Measurements from ENCODE around the gene KNTC1. TPM values are rescaled to one million over a fixed set of nuclear protein-coding genes. Genes with fewer than 3 reads are reported as not detected.
"Not testable (repeated sequence)": the region's sequence is repeated elsewhere in the genome, so short reads cannot be mapped to it uniquely, and the experiment has no call there.

The KNTC1 gene
- total RNA-seq, 1 donor from 2014 or later, result 61.2 TPM

DNA sequence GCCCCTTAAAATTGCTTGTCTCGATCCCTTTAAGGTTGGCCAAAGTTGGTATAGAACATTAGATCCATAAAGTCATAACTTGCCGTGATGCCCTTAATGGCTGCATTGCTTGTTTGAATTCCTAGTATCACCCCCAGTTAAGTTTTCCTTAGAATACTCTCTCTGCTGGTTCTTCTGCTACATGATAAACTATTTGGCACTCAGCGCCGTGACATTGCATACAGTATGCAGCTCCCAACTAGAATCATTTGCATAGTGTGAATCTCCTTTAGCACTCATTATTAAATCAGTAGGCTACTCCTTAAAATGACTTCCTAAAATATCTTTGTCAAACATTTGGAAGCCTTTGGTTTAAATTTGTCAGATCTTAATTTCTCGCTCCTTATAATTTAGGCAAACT lies 42.2 kb downstream of the KNTC1 start:
- TF ChIP-seq, protein P1, sequence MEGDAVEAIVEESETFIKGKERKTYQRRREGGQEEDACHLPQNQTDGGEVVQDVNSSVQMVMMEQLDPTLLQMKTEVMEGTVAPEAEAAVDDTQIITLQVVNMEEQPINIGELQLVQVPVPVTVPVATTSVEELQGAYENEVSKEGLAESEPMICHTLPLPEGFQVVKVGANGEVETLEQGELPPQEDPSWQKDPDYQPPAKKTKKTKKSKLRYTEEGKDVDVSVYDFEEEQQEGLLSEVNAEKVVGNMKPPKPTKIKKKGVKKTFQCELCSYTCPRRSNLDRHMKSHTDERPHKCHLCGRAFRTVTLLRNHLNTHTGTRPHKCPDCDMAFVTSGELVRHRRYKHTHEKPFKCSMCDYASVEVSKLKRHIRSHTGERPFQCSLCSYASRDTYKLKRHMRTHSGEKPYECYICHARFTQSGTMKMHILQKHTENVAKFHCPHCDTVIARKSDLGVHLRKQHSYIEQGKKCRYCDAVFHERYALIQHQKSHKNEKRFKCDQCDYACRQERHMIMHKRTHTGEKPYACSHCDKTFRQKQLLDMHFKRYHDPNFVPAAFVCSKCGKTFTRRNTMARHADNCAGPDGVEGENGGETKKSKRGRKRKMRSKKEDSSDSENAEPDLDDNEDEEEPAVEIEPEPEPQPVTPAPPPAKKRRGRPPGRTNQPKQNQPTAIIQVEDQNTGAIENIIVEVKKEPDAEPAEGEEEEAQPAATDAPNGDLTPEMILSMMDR (conservative IDR thresholded peaks at IDR 0.05; ENCODE audit: low read depth, low read length), result no peak
- DNase-seq (ENCODE audit: low read depth), result no peak
- no peak overlapping the region for H3K4me3 ChIP-seq (ENCODE audit: low read depth, low read length)

DNA sequence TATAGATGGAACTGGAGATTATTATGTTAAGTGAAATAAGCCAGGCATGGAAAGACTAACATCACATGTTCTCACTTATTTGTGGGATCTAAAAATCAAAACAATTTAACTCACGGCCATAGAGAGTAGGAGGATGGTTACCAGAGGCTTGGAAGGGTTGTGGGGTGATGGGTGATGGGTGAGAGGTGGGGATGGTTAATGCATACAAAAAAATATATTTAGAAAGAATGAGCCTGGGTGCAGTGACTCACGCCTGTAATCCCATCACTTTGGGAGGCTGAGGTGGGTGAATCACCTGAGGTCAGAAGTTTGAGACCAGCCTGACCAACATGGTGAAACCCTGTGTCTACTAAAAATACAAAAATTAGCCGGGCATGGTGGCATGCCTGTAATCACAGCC lies 43.0 kb downstream of the KNTC1 start:
- H3K4me3 ChIP-seq (ENCODE audit: low read depth, low read length); DNase-seq (ENCODE audit: low read depth): not testable (repeated sequence)

DNA sequence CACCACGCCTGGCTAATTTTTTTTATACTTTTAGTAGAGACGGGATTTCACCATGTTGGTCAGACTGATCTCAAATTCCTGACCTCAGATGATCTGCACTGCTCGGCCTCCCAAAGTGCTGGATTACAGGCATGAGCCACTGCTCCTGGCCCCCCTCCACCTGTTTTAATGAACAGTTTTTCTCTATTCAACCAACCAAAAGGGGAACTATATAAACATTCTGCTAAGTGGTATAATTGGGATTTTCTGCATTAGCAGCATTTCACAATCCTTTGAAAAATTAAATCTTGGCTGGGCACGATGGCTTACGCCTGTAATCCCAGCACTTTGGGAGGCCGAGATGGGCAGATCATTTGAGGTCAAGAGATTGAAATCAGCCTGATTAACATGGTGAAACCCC lies 44.8 kb downstream of the KNTC1 start:
- no peak overlapping the region for H3K4me3 ChIP-seq (ENCODE audit: low read depth, low read length)
- TF ChIP-seq, protein P1 (conservative IDR thresholded peaks at IDR 0.05; ENCODE audit: low read depth, low read length), result no peak

DNA sequence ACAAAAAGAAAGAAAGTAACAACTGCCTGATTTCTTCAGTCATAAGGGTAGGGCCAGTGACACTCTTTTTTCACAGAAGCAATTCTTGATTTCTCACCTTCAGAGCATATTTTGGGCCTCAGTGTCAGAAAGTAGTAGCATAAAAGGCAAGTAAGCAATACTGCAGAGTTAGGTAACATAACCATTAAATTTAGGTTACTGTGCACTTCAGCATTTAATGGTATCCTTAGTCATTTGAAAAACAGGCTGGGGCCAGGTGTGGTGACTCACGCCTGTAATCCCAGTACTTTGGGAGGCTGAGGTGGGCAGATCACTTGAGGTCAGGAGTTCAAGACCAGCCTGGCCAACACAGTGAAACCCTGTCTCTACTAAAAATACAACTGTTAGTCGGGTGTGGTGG lies 56.2 kb downstream of the KNTC1 start:
- DNase-seq (ENCODE audit: low read depth); H3K4me3 ChIP-seq (ENCODE audit: low read depth, low read length): not testable (repeated sequence)

More for the DNA sequence above, 44.8 kb downstream of the KNTC1 start:
- DNase-seq (ENCODE audit: low read depth), result no peak

DNA sequence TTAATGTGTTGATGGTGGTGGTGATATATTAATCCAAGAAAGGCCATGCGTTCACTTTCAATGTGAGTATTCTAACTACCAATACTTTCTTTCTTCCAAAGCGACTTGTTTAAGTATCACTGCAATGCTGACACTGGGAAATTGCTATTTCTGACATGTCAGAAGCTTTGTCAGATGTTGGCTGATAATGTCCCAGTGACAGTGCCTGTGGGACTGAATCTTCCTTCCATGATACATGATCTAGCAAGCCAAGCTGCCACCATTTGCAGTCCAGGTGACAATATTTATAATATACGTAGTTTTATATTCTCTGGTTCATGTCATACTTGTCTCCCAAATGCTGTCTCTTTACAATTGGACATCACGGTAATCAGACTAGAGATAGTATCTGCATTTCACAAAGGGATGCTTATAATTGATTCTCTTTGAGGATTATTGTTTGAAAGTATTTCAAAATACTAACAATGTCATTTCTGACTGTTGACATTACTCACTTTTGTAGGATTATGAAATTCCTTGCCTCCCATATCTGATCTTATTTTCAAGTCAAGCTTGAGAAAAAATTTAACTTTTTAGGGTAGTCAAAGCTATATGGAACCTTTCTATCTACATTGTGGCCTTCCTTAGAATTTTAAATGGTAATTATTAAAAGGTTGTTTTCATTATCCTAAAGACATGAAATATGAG lies 57.3 kb downstream of the KNTC1 start:
- DNase-seq (ENCODE audit: low read depth), result no peak

DNA sequence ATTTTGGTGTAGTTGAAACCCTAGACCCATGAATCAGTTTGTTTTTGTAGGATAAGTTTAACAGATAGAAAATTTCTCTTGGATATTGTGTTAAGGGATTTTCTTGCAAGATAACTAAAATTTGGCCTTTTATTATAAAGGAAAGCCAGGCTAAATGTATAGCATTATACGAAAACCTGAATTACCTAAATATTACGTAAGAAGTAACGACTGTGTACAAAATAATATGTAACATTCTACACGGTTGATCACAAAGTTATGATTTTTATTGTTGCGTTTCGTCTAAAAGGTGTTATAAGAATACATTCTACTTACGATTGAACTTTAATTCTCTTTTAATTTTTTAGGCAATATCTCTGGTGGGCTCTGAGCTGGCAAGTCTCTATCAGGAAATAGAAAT lies 63.9 kb downstream of the KNTC1 start:
- H3K4me3 ChIP-seq (ENCODE audit: low read depth, low read length), result no peak overlapping the region
- no peak for DNase-seq (ENCODE audit: low read depth)

More for the DNA sequence above, 57.3 kb downstream of the KNTC1 start:
- H3K4me3 ChIP-seq (ENCODE audit: low read depth, low read length), result no peak overlapping the region
- TF ChIP-seq, protein P1 (conservative IDR thresholded peaks at IDR 0.05; ENCODE audit: low read depth, low read length), result no peak

DNA sequence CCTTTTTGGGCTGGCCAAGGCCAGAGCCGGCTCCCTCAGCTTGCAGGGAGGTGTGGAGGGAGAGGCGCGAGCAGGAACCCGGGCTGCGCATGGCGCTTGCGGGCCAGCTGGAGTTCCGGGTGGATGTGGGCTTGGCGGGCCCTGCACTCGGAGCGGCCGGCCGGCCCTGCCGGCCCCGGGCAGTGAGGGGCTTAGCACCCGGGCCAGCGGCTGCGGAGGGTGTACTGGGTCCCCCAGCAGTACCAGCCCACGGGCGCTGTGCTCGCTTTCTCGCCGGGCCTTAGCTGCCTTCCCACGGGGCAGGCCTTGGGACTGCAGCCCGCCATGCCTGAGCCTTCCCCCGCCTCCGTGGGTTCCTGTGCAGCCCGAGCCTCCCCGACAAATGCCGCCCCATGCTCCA lies 64.9 kb downstream of the KNTC1 start:
- not testable (repeated sequence) for DNase-seq (ENCODE audit: low read depth); H3K4me3 ChIP-seq (ENCODE audit: low read depth, low read length)

More for the DNA sequence above, 63.9 kb downstream of the KNTC1 start:
- TF ChIP-seq, protein P1 (conservative IDR thresholded peaks at IDR 0.05; ENCODE audit: low read depth, low read length), result no peak

DNA sequence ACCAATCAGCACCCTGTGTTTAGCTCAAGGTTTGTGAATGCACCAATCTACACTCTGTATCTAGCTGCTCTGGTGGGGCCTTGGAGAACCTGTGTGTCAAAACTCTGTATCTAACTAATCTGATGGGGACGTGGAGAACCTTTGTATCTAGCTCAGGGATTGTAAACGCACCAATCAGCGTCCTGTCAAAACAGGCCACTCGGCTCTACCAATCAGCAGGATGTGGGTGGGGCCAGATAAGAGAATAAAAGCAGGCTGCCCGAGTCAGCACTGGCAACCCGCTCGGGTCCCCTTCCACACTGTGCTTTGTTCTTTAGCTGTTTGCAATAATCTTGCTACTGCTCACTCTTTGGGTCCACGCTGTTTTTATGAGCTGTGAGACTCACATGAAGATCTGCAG lies 65.5 kb downstream of the KNTC1 start:
- H3K4me3 ChIP-seq (ENCODE audit: low read depth, low read length); DNase-seq (ENCODE audit: low read depth): not testable (repeated sequence)

DNA sequence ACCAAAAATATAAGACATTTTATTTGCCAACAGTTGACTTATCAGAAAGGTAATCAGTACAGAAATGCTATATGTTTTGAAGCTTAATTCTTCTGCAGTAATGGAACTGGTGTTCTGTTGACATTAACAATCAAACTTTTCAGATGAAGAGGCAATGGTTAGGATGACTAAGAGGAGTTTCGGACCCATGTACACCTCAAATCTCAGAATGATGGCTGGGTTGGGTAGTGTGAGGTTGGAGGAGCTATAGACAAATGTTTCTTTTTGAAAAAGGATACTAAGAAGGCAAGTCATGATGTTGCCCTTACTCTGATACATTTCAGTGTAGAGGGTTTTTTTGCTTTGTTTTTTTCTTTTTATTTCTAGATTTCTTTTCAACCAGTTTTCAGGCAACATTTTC lies 66.9 kb downstream of the KNTC1 start:
- DNase-seq (ENCODE audit: low read depth), result no peak
- TF ChIP-seq, protein P1 (conservative IDR thresholded peaks at IDR 0.05; ENCODE audit: low read depth, low read length), result no peak
- no peak overlapping the region for H3K4me3 ChIP-seq (ENCODE audit: low read depth, low read length)
